Duodenal mucosa (tissue), 2 donors: ENCODE measurements around the gene NIN.

Experiments
- H3K27ac ChIP-seq: one replicate; pipeline ENCODE4 v1.7.0; 2013; ENCODE audit warnings: low read depth, low read length
- H3K27me3 ChIP-seq, 2 donors: one replicate each; pipeline ENCODE4 v1.7.0; 2013; ENCODE audit warnings: low read length in 2 of 2, control low read depth in 1 of 2; ENCODE audit not compliant: insufficient read depth in 2 of 2, control insufficient read depth in 1 of 2
- H3K36me3 ChIP-seq, 2 donors: one replicate each; pipeline ENCODE4 v1.7.0; 2013; ENCODE audit warnings: low read length in 2 of 2, control low read depth in 1 of 2; ENCODE audit not compliant: insufficient read depth in 2 of 2, control insufficient read depth in 1 of 2
- H3K4me1 ChIP-seq, 2 donors: one replicate each; pipeline ENCODE4 v1.7.0; 2013; ENCODE audit warnings: low read length in 2 of 2, control low read depth in 1 of 2; ENCODE audit not compliant: insufficient read depth in 2 of 2, control insufficient read depth in 1 of 2
- H3K4me3 ChIP-seq, 2 donors: one replicate each; pipeline ENCODE4 v1.7.0; 2013; ENCODE audit warnings: low read length in 2 of 2, low read depth in 1 of 2
- H3K9ac ChIP-seq, 2 donors: one replicate each; pipeline ENCODE4 v1.7.0; 2013; ENCODE audit warnings: low read length in 2 of 2, low read depth in 1 of 2
- H3K9me3 ChIP-seq, 2 donors: one replicate each; pipeline ENCODE4 v1.7.0; 2013; ENCODE audit warnings: low read length in 2 of 2, control low read depth in 1 of 2; ENCODE audit not compliant: control insufficient read depth in 1 of 2

NIN gene

GRCh38 chr14:50830932-50831725 lies at the start of gene NIN:
Gene NIN (minus strand): TSS chr14:50831162. CDS start chr14:50822056, 9,106 bp downstream.
- Histone ChIP-seq H3K27me3 (peaks cover 4 to 5% of the 10 kb centered on the region in 2 donors), H3K9ac (peak within 1 kb of the TSS; percentile 63 to 75), H3K9me3 (no peaks in the 10 kb centered on the region), H3K4me1 (peaks cover 18 to 19% of the 10 kb centered on the region in 2 donors), H3K36me3 (no peaks in the 10 kb centered on the region), H3K27ac (peak within 1 kb of the TSS; percentile 69), H3K4me3 (peak within 1 kb of the TSS; percentile 82 to 88)

- H3K9ac ChIP-seq, result no peak overlapping the region
- H3K36me3 ChIP-seq, result no peaks in the 10 kb centered on the region
- H3K27ac ChIP-seq, result no peak overlapping the region
- H3K4me1 ChIP-seq, result peaks cover 0 to 8% of the 10 kb centered on the region in 2 donors
- peaks cover 21 to 37% of the 10 kb centered on the region in 2 donors for H3K27me3 ChIP-seq
- H3K4me3 ChIP-seq, result no peak overlapping the region
- H3K9me3 ChIP-seq, result no peaks in the 10 kb centered on the region
Observed at GRCh38 chr14:50875359-50876070, 44.6 kb upstream of the NIN start.

DNA sequence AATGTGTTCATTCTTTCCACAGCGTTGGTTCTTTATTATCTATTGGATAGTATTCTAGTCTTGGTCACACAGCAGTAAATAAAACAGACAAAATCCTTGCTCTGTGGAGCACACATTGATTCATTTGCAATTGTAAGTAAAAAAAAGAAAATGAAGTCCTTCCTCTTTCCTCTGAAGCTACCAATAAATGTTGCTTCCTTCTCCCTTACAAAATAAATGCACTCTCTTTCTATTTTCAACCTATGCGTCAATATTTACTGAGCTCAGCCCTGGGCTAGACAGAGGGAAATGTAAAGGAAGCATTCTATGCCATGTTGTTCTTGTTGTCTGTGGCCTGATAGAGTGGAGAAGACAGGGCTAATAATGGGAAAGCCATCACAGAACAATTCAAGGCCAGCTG lies 43.8 kb upstream of the NIN start:
- peaks cover 27 to 42% of the 10 kb centered on the region in 2 donors for H3K27me3 ChIP-seq
- no peak overlapping the region for H3K4me3 ChIP-seq
- H3K36me3 ChIP-seq, result no peaks in the 10 kb centered on the region
- no peaks in the 10 kb centered on the region for H3K9me3 ChIP-seq
- H3K9ac ChIP-seq, result no peak overlapping the region
- H3K27ac ChIP-seq, result no peak overlapping the region
- H3K4me1 ChIP-seq, result peaks cover 0 to 8% of the 10 kb centered on the region in 2 donors

GRCh38 chr14:50871914-50872732 lies 41.2 kb upstream of the NIN start, which contains the start of gene ABHD12B:
Gene ABHD12B (plus strand): TSS chr14:50872053. CDS start chr14:50872175, 122 bp downstream.
- Histone ChIP-seq H3K36me3 (no peaks in the 10 kb centered on the region), H3K9me3 (no peaks in the 10 kb centered on the region), H3K27me3 (peaks cover 31 to 42% of the 10 kb centered on the region in 2 donors), H3K27ac (no peak within 1 kb of the TSS), H3K4me3 (no peak within 1 kb of the TSS), H3K4me1 (peaks cover 0 to 8% of the 10 kb centered on the region in 2 donors), H3K9ac (no peak within 1 kb of the TSS)

GRCh38 chr14:50871228-50871627 lies 40.3 kb upstream of the NIN start:
- Histone ChIP-seq H3K27ac (no peak overlapping the region), H3K4me1 (peaks cover 0 to 8% of the 10 kb centered on the region in 2 donors), H3K27me3 (peaks cover 31 to 39% of the 10 kb centered on the region in 2 donors), H3K9ac (no peak overlapping the region), H3K9me3 (no peaks in the 10 kb centered on the region), H3K36me3 (no peaks in the 10 kb centered on the region), H3K4me3 (no peak overlapping the region)

GRCh38 chr14:50865391-50866076 lies 34.6 kb upstream of the NIN start:
- Histone ChIP-seq H3K27me3 (peaks cover 5 to 10% of the 10 kb centered on the region in 2 donors), H3K36me3 (no peaks in the 10 kb centered on the region), H3K27ac (no peak overlapping the region), H3K4me1 (no peaks in the 10 kb centered on the region), H3K9me3 (no peaks in the 10 kb centered on the region), H3K9ac (no peak overlapping the region), H3K4me3 (no peak overlapping the region)

- H3K36me3 ChIP-seq, result no peaks in the 10 kb centered on the region
- peaks cover 0 to 4% of the 10 kb centered on the region in 2 donors for H3K27me3 ChIP-seq
- no peak overlapping the region for H3K4me3 ChIP-seq
- H3K4me1 ChIP-seq, result peaks cover 0 to 3% of the 10 kb centered on the region in 2 donors
- H3K9me3 ChIP-seq, result no peaks in the 10 kb centered on the region
- H3K9ac ChIP-seq, result no peak overlapping the region
- no peak overlapping the region for H3K27ac ChIP-seq
Observed at GRCh38 chr14:50864946-50865345, 34.0 kb upstream of the NIN start.

DNA sequence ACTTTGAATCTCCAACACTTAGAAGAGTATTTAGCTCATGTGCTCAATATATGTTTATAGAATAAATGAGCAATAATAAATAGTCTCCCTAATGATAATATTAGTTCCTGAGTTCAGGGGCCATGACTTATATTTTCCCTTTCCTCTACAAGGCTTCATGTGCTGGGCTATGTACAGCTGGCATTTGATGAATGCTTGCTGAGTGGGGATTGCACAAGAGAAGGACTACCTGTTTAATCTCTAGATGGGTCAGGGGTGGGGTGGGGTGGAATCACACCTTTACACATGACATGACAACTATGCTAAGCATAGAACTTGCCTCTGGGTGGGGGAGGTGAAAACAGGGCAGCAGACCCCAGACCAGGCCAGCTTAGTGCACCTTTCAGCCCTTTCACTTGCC lies 33.3 kb upstream of the NIN start:
- Histone ChIP-seq H3K4me1 (peaks cover 3 to 9% of the 10 kb centered on the region in 2 donors), H3K27ac (no peak overlapping the region), H3K36me3 (no peaks in the 10 kb centered on the region), H3K9me3 (no peaks in the 10 kb centered on the region), H3K4me3 (no peak overlapping the region), H3K9ac (no peak overlapping the region), H3K27me3 (peaks cover 0 to 4% of the 10 kb centered on the region in 2 donors)

DNA sequence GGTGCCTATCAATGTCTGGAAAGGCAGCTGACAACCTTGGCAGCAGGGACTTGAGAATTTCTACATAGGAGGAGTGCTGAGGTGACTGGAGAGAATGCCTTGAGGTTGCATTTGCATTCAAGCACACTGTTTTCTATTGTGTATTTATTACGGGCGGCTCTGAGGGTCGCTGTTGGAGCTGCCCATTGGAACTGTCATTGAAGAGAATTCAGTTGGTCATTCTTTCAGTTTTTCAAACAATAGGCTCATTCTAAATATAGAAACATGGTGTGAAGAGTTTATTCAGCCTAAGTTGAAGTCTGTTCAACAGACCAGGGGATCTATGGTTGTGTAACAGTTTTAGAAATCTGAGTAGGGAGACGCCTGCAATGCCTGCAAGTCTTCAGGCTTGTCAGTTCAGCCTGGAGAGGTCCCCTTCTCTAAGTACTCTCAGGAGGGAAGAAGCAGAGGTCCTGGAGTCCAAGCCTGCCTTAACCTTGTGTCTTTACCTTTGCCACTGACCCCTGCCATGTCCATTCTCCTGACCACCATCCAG lies 31.1 kb upstream of the NIN start:
- no peaks in the 10 kb centered on the region for H3K27me3 ChIP-seq
- H3K9me3 ChIP-seq, result no peaks in the 10 kb centered on the region
- no peak overlapping the region for H3K9ac ChIP-seq

More for the DNA sequence above, 31.1 kb upstream of the NIN start:
- Histone ChIP-seq H3K36me3 (no peaks in the 10 kb centered on the region), H3K4me1 (peaks cover 5 to 9% of the 10 kb centered on the region in 2 donors), H3K27ac (no peak overlapping the region), H3K4me3 (no peak overlapping the region)
